Adrenal gland (tissue), 12 donors: ENCODE data around the gene INPP4A. TPM values are rescaled to one million over a fixed set of nuclear protein-coding genes. Genes with fewer than 3 reads are reported as not detected.

Experiments
- DNase-seq, 7 donors: peaks; one replicate each; pipeline ENCODE4 v3.0.0-alpha.2; 2019 to 2020
- H3K27ac ChIP-seq, 5 donors: fragments of 200-600 bp; sonication (generic) in 4 of 5; 1 replicate in 3 of 5; 2 replicates in 2 of 5; pipeline versions ENCODE4 v1.5.1 to v1.8.0; 2016 to 2020; ENCODE audit warnings: mild to moderate bottlenecking in 1 of 5
- H3K27me3 ChIP-seq: fragments of 200-600 bp; 2 replicates; pipeline ENCODE4 v1.8.0; 2021
- H3K36me3 ChIP-seq, 2 donors: fragments of 200-600 bp; replicated peaks in 1 of 2; 1 replicate in 1 of 2; 2 replicates in 1 of 2; pipeline versions ENCODE4 v1.5.1 to v1.8.0; 2018 to 2022
- H3K4me1 ChIP-seq, 2 donors: fragments of 200-600 bp; replicated peaks in 1 of 2; 1 replicate in 1 of 2; 2 replicates in 1 of 2; pipeline versions ENCODE4 v1.5.1 to v1.8.0; 2018 to 2021
- H3K4me3 ChIP-seq, 4 donors: fragments of 200-600 bp; sonication (generic) in 3 of 4; one replicate each; pipeline ENCODE4 v1.5.1; 2016 to 2018
- H3K9me3 ChIP-seq, 3 donors: fragments of 200-600 bp; sonication (generic) in 1 of 3; replicated peaks in 1 of 3; 1 replicate in 2 of 3; 2 replicates in 1 of 3; pipeline versions ENCODE4 v1.5.1 to v1.8.0; 2016 to 2021
- POLR2A ChIP-seq, 2 donors: fragments of 450-650 bp; IDR thresholded peaks; one replicate each; pipeline ENCODE4 v1.6.1; 2017; ENCODE audit warnings: antibody characterized with exemption in 2 of 2, mild to moderate bottlenecking in 2 of 2, moderate library complexity in 1 of 2
- WGBS, 4 donors: extraction: QIAGEN DNeasy Blood & Tissue Kit in 2 of 4; methylation state at CpG; one replicate each; pipeline versions ENCODE4 v1.1.5 to v1.1.7; 2013 to 2017; 5-methylcytosine and 5-hydroxymethylcytosine counted together
- intact Hi-C, 2 donors: fragments of 100-400 bp; cut with DNase I; formaldehyde crosslinking; loops; one replicate each; pipeline versions ENCODE4 v1.14.1 to v1.15.0; 2022 to 2023
- polyA plus RNA-seq, 3 donors: library from polyadenylated mRNA; stranded (reverse); fragments of 200-250 nt in 2 of 3; fragments of 350-450 nt in 1 of 3; fragmentation: Illumina TruSeq in 1 of 3; extraction: RNeasy Lipid Tissue Mini Kit (QIAGEN cat#74804) in 1 of 3; gene quantifications; one replicate each; pipeline ENCODE4 v1.2.3, GENCODE V29; 2013 to 2014
- total RNA-seq, 9 donors: library from RNA; depleted of rRNA in 4 of 9; stranded (reverse); fragments of >200 nt in 4 of 9; fragments of 120-200 nt in 1 of 9; fragmentation: NEBNext Ultra II Directional in 1 of 9; extraction: Animal tissue kit (Norgen Biotek cat#: 25700) in 1 of 9; gene quantifications; one replicate each; pipeline versions ENCODE4 v1.1.0 to v1.2.4, GENCODE V29; 2013 to 2023
- TF ChIP-seq, protein P1 (sequence below), 6 experiments: fragments of 450-650 bp in 4 of 6; fragments of 200-600 bp in 2 of 6; sonication (generic) in 1 of 6; IDR thresholded peaks; 1 replicate in 5 of 6; 2 replicates in 1 of 6; pipeline versions ENCODE4 v1.5.1 to v1.8.0; 2016 to 2021; ENCODE audit warnings: antibody characterized with exemption in 6 of 6, mild to moderate bottlenecking in 2 of 6, moderate library complexity in 1 of 6
- donor health status: healthy with polysubstance abuse.
- donor health status: Bipolar disorder and iron deficiency.
- donor health status: DM: yes; HTN: yes; CAD: no.
- donor health status: DM: no; HTN: no; CAD: no.
- donor health status: DM: no; HTN: no; CAD: no.
- donor health status: DM: yes; HTN: yes; CAD: no.

The INPP4A gene
- total and polyA plus RNA-seq, 12 donors, result 8.8 to 40.5 (median 27.3) TPM

DNA sequence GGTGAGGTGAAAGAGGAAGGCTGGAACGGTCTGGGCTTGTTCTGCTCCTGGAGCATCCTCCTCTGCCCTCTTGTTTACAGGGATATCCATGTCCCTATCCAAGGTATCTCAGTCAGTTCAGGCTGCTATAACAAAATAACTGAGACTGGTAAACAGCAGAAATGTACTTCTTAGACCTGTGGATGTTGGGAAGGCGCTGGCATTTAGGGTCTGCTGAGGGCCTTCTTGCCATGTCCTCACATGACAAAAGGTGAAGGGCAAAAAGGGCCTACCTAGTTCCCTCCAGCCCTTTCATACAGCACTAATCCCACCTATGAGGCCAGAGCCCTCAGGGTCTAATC is 65.6 kb downstream of the INPP4A start:
- intact Hi-C loops, result no loop called here
- 93 to 100% (median 95%) methylated on average over 2 of the region's 2 CpGs for WGBS, 4 donors
- no peaks in the 10 kb centered on the region for H3K9me3 ChIP-seq
- H3K4me3 ChIP-seq, result no peak overlapping the region
- peak in 1 of 7 donors; percentile 6 for DNase-seq
- no peaks in the 10 kb centered on the region for H3K36me3 ChIP-seq
- H3K27ac ChIP-seq, result no peak overlapping the region
- peaks cover 15 to 36% of the 10 kb centered on the region in 2 donors for H3K4me1 ChIP-seq
- TF ChIP-seq, protein P1, sequence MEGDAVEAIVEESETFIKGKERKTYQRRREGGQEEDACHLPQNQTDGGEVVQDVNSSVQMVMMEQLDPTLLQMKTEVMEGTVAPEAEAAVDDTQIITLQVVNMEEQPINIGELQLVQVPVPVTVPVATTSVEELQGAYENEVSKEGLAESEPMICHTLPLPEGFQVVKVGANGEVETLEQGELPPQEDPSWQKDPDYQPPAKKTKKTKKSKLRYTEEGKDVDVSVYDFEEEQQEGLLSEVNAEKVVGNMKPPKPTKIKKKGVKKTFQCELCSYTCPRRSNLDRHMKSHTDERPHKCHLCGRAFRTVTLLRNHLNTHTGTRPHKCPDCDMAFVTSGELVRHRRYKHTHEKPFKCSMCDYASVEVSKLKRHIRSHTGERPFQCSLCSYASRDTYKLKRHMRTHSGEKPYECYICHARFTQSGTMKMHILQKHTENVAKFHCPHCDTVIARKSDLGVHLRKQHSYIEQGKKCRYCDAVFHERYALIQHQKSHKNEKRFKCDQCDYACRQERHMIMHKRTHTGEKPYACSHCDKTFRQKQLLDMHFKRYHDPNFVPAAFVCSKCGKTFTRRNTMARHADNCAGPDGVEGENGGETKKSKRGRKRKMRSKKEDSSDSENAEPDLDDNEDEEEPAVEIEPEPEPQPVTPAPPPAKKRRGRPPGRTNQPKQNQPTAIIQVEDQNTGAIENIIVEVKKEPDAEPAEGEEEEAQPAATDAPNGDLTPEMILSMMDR (IDR thresholded peaks at IDR 0.05), result no peak
- no peak for TF ChIP-seq POLR2A (IDR thresholded peaks at IDR 0.05)
- no peaks in the 10 kb centered on the region for H3K27me3 ChIP-seq

DNA sequence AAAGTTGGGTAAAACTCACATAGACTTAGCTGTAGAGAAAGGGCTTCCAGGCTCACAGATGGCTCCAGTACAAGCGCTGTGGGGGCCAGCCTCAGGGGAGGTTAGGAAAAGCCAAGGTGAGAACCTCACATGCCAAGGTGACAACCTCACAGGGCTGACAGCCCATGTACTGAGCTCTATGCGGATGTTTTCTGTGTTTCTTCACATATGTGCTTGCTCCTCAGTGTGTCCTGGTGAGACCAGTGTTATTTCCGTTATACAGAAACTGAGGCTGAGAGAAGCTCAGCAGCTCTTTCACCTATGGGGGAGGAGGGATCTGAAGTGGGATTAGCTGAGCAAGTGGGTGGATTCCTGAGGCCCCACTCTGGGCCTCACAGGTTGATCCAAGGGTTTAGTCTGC is 67.3 kb downstream of the INPP4A start:
- 94 to 98% (median 96%) methylated on average over 3 of the region's 3 CpGs for WGBS, 4 donors
- intact Hi-C loops, result no loop called here

DNA sequence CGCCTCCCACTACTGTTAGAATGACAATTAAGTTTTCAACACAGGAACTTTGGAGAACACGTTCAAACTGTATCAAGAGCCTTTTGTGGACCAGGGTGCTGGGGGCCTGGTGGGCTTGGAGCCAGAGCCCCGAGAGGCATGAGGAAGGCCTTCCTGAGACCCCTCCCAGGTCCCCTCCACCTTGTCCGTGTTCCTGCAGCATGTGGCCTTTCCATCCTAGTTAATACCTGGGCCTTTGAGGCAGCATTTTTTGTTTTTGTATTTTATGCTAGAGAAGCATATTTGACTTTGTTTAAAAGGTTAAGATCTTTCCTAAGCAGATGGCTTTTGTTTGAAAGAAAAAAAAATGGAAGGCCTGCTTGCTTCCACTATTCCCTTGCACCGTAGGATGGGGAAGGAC is 68.0 kb downstream of the INPP4A start:
- intact Hi-C loops, result no loop called here
- Histone ChIP-seq H3K36me3 (no peaks in the 10 kb centered on the region), H3K4me3 (no peak overlapping the region), H3K4me1 (peaks cover 12 to 28% of the 10 kb centered on the region in 2 donors), H3K27me3 (no peaks in the 10 kb centered on the region), H3K9me3 (no peaks in the 10 kb centered on the region), H3K27ac (no peak overlapping the region)
- TF ChIP-seq POLR2A (IDR thresholded peaks at IDR 0.05), result no peak
- TF ChIP-seq, protein P1 (IDR thresholded peaks at IDR 0.05), result no peak
- peak in 2 of 7 donors; percentile 11 to 12 for DNase-seq
- 95 to 98% (median 97%) methylated on average over 5 of the region's 5 CpGs for WGBS, 4 donors

More for the DNA sequence above, 67.3 kb downstream of the INPP4A start:
- Histone ChIP-seq H3K9me3 (no peaks in the 10 kb centered on the region), H3K36me3 (no peaks in the 10 kb centered on the region), H3K27me3 (no peaks in the 10 kb centered on the region), H3K4me1 (peaks cover 12 to 28% of the 10 kb centered on the region in 2 donors), H3K27ac (no peak overlapping the region), H3K4me3 (no peak overlapping the region)
- TF ChIP-seq, protein P1 (IDR thresholded peaks at IDR 0.05), result no peak
- no peak for TF ChIP-seq POLR2A (IDR thresholded peaks at IDR 0.05)
- peak in 2 of 7 donors; percentile 6 to 11 for DNase-seq

DNA sequence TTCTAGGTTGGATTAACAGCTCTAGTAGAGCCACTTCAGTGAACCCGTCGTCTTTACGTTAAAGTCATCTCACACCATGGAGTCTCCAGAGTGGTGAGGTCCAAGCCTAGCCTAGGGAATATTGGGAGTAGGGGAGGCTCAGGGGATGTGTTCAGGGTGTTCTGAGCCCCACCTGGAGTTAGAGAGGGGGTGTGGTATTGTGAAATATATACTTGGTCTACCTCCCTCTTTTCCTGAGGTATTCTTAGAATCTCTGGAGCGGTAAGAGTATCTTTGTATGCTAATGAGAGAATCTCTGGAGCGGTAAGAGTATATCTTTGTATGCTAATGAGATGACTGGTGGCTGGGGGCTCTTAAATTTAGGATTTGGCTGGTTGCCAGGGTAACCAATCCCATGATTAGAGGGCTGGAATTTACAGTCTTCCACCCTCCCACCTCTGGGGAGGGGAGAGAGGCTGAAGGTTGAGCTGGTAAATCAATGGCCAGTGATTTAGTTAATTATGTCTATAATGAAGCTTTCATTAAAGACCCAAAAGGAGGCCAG is 69.5 kb downstream of the INPP4A start:
- intact Hi-C loops, result no loop called here

More for the DNA sequence above, 69.5 kb downstream of the INPP4A start:
- Histone ChIP-seq H3K4me1 (peaks cover 12 to 25% of the 10 kb centered on the region in 2 donors), H3K27me3 (no peaks in the 10 kb centered on the region), H3K4me3 (no peak overlapping the region), H3K36me3 (no peaks in the 10 kb centered on the region), H3K27ac (no peak overlapping the region), H3K9me3 (no peaks in the 10 kb centered on the region)
- TF ChIP-seq, protein P1 (IDR thresholded peaks at IDR 0.05), result no peak
- TF ChIP-seq POLR2A (IDR thresholded peaks at IDR 0.05), result no peak
- peak in 1 of 7 donors; percentile 13 for DNase-seq
- 95 to 100% (median 97%) methylated on average over 5 of the region's 5 CpGs for WGBS, 4 donors
